Measurements from ENCODE around the gene TCF15.

Gene TCF15

DNA sequence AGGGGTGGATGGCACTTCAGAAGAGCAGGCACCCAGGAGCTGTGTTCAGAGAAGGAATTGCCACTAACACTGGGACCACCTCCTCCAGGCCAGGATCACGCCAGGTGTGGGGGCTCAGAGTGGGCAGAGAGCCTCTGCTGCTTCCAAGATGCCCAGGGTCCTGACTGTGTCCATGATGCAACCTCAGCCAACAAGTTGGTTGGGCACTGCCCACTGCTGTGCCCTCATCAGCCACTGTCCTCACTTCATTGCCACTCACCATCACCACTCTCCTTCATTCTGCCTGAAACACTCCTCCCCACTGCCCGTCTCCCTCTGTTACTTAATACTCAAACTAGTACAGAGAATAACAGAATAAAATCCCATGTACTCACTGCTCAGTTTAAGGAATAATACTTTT is 16.5 kb upstream of the TCF15 start:
- Histone ChIP-seq H3K9ac (ENCODE audit: low read depth in 1 of 2, low read length in 2 of 2) (no peak overlapping the region), H3K4me3 (ENCODE audit: low read depth in 1 of 2, low read length in 2 of 2) (no peak overlapping the region), H3K27ac (ENCODE audit: low read depth, low read length) (no peak overlapping the region), H3K36me3 (ENCODE audit: control insufficient read depth in 1 of 2, insufficient read depth in 2 of 2, low read length in 2 of 2) (no peaks in the 10 kb centered on the region), H3K27me3 (ENCODE audit: control insufficient read depth in 1 of 2, insufficient read depth in 2 of 2, low read length in 2 of 2) (peaks cover 0 to 7% of the 10 kb centered on the region in 2 donors), H3K4me1 (ENCODE audit: control insufficient read depth in 1 of 2, insufficient read depth in 2 of 2, low read length in 2 of 2) (no peaks in the 10 kb centered on the region), H3K9me3 (ENCODE audit: control insufficient read depth in 1 of 2, low read length in 2 of 2) (no peaks in the 10 kb centered on the region)

DNA sequence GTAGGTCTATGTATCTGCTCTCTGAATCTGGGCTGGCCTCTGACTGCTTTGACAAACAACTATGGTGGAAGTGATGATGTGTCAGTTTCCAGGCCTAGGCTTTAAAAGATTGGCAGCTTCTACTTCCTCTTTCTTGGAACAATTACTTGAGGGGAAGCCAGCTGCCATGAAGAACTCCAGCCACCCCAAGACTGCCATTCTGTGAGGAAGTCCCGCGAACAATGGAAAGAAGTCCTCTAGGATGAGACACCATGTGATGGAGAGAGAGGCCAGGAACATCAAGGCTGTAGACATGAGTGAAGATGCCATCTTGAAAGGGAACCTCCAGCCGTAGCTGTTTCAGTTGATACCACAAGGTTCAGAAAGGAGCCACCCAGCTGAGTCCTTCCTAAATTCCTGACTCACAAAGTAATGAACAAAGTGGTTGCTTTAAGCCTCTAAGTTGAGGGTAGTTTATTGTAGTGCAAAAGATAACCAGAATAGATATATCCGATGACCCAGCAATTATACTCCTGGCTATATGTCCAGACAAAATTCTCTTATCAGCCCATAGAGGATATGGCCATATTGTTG is 15.3 kb upstream of the TCF15 start:
- Histone ChIP-seq H3K27me3 (ENCODE audit: control insufficient read depth in 1 of 2, insufficient read depth in 2 of 2, low read length in 2 of 2) (peaks cover 5 to 7% of the 10 kb centered on the region in 2 donors), H3K4me1 (ENCODE audit: control insufficient read depth in 1 of 2, insufficient read depth in 2 of 2, low read length in 2 of 2) (no peaks in the 10 kb centered on the region), H3K9ac (ENCODE audit: low read depth in 1 of 2, low read length in 2 of 2) (no peak overlapping the region), H3K4me3 (ENCODE audit: low read depth in 1 of 2, low read length in 2 of 2) (no peak overlapping the region), H3K27ac (ENCODE audit: low read depth, low read length) (no peak overlapping the region), H3K36me3 (ENCODE audit: control insufficient read depth in 1 of 2, insufficient read depth in 2 of 2, low read length in 2 of 2) (no peaks in the 10 kb centered on the region), H3K9me3 (ENCODE audit: control insufficient read depth in 1 of 2, low read length in 2 of 2) (no peaks in the 10 kb centered on the region)

DNA sequence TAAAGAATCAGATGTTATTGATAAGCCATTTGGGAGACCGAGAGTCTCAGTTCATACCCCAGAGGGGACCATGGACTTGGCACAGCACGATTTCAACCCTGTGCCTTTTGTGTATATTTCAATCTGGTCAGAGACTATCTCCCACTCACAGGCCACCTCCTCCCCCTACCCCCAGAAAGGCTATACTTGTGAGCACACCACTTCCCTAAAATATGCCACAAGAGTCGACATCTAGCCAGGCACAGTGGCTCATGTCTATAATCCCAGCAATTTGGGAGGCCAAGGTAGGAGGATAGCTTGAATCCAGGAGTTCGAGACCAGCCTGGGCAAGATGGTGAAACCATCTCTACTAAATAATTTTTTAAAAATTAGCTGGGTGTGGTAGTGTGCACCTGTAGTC is 13.6 kb upstream of the TCF15 start:
- Histone ChIP-seq H3K4me1 (ENCODE audit: control insufficient read depth in 1 of 2, insufficient read depth in 2 of 2, low read length in 2 of 2) (no peaks in the 10 kb centered on the region), H3K36me3 (ENCODE audit: control insufficient read depth in 1 of 2, insufficient read depth in 2 of 2, low read length in 2 of 2) (no peaks in the 10 kb centered on the region), H3K9ac (ENCODE audit: low read depth in 1 of 2, low read length in 2 of 2) (no peak overlapping the region), H3K27me3 (ENCODE audit: control insufficient read depth in 1 of 2, insufficient read depth in 2 of 2, low read length in 2 of 2) (peaks cover 8 to 13% of the 10 kb centered on the region in 2 donors), H3K27ac (ENCODE audit: low read depth, low read length) (no peak overlapping the region), H3K9me3 (ENCODE audit: control insufficient read depth in 1 of 2, low read length in 2 of 2) (no peaks in the 10 kb centered on the region), H3K4me3 (ENCODE audit: low read depth in 1 of 2, low read length in 2 of 2) (no peak overlapping the region)

DNA sequence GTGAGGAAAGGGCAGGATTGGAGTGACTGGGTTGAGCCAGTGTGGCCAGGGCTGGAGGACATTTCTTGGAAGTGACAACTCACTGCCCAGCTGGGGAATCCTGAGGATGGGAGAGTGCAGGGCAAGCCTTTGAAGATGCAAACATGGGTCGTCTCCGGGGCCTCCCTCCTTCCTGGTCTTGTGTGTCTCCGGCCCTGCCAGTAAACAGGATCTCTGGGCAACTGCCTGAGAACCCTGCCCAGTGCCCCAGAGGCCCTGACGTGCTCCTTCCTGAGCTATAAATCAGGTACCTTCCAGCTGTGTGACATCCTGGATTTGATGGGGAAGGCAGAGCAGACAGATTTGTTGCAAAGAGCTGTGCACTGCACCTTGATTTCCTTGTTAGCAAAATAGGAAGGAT is 12.9 kb upstream of the TCF15 start:
- H3K4me3 ChIP-seq (ENCODE audit: low read depth in 1 of 2, low read length in 2 of 2): no peak overlapping the region
- H3K27ac ChIP-seq (ENCODE audit: low read depth, low read length): no peak overlapping the region
- H3K9me3 ChIP-seq (ENCODE audit: control insufficient read depth in 1 of 2, low read length in 2 of 2): peaks cover 3 to 4% of the 10 kb centered on the region in 2 donors
- H3K27me3 ChIP-seq (ENCODE audit: control insufficient read depth in 1 of 2, insufficient read depth in 2 of 2, low read length in 2 of 2): peaks cover 8 to 13% of the 10 kb centered on the region in 2 donors
- H3K36me3 ChIP-seq (ENCODE audit: control insufficient read depth in 1 of 2, insufficient read depth in 2 of 2, low read length in 2 of 2): no peaks in the 10 kb centered on the region
- no peaks in the 10 kb centered on the region for H3K4me1 ChIP-seq (ENCODE audit: control insufficient read depth in 1 of 2, insufficient read depth in 2 of 2, low read length in 2 of 2)
- no peak overlapping the region for H3K9ac ChIP-seq (ENCODE audit: low read depth in 1 of 2, low read length in 2 of 2)

DNA sequence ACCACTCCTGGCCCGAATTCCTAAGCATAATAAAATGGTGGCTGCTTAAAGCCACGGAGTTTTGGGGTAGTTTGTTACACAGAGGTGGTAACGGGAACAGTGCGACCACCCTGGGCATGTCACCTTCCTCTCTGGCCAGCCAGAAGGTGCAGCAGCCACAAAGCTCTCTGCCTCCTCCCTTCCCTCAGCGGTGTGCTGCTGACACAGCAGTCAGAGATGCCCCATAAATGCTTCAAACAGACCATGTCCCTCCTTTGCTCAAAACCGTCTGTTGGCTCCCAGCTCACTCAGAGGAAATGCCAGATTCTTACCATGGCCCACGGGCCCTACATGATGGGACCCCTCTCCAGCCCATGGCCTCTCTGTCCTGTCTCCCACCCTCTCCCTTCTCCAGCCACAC is 12.1 kb upstream of the TCF15 start:
- Histone ChIP-seq H3K4me1 (ENCODE audit: control insufficient read depth in 1 of 2, insufficient read depth in 2 of 2, low read length in 2 of 2) (no peaks in the 10 kb centered on the region), H3K27me3 (ENCODE audit: control insufficient read depth in 1 of 2, insufficient read depth in 2 of 2, low read length in 2 of 2) (peaks cover 8 to 13% of the 10 kb centered on the region in 2 donors)

DNA sequence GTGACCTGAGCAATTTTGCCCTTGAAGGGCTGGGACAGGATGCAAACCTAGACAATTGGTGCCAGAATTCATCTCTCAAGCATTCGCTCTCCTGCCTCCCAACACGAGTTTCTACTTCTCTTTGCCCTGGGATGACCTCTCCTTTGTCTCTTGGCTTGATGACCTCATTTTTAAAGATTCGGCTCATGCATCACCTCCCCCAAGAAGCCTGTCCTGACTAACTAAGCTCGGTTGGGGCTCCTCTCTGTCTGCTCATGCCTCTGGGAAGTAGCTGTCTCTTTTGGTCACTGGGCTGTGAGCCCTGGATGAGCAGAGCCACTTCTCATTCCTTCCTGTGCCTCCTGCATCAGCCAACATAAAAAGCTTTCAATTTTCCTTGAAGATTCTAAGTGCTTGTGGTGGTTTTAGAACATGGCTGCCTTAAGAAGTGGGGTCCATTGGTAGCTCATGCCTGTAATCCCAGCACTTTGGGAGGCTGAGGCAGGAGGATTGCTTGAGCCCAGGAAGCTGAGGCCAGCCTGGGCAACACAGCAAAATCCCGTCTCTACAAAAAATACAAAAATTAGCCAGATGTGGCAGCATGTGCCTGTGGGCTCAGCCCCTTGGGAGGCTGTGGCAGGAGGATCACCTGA is 11.1 kb upstream of the TCF15 start:
- H3K27me3 ChIP-seq (ENCODE audit: control insufficient read depth in 1 of 2, insufficient read depth in 2 of 2, low read length in 2 of 2): peaks cover 8 to 13% of the 10 kb centered on the region in 2 donors
- H3K9me3 ChIP-seq (ENCODE audit: control insufficient read depth in 1 of 2, low read length in 2 of 2): peaks cover 5 to 7% of the 10 kb centered on the region in 2 donors
- no peak overlapping the region for H3K9ac ChIP-seq (ENCODE audit: low read depth in 1 of 2, low read length in 2 of 2)
- no peaks in the 10 kb centered on the region for H3K36me3 ChIP-seq (ENCODE audit: control insufficient read depth in 1 of 2, insufficient read depth in 2 of 2, low read length in 2 of 2)
- no peaks in the 10 kb centered on the region for H3K4me1 ChIP-seq (ENCODE audit: control insufficient read depth in 1 of 2, insufficient read depth in 2 of 2, low read length in 2 of 2)
- H3K4me3 ChIP-seq (ENCODE audit: low read depth in 1 of 2, low read length in 2 of 2): no peak overlapping the region
- H3K27ac ChIP-seq (ENCODE audit: low read depth, low read length): no peak overlapping the region

More for the DNA sequence above, 12.1 kb upstream of the TCF15 start:
- no peak overlapping the region for H3K9ac ChIP-seq (ENCODE audit: low read depth in 1 of 2, low read length in 2 of 2)
- no peak overlapping the region for H3K4me3 ChIP-seq (ENCODE audit: low read depth in 1 of 2, low read length in 2 of 2)
- H3K36me3 ChIP-seq (ENCODE audit: control insufficient read depth in 1 of 2, insufficient read depth in 2 of 2, low read length in 2 of 2): no peaks in the 10 kb centered on the region
- peaks cover 5 to 7% of the 10 kb centered on the region in 2 donors for H3K9me3 ChIP-seq (ENCODE audit: control insufficient read depth in 1 of 2, low read length in 2 of 2)
- H3K27ac ChIP-seq (ENCODE audit: low read depth, low read length): no peak overlapping the region

DNA sequence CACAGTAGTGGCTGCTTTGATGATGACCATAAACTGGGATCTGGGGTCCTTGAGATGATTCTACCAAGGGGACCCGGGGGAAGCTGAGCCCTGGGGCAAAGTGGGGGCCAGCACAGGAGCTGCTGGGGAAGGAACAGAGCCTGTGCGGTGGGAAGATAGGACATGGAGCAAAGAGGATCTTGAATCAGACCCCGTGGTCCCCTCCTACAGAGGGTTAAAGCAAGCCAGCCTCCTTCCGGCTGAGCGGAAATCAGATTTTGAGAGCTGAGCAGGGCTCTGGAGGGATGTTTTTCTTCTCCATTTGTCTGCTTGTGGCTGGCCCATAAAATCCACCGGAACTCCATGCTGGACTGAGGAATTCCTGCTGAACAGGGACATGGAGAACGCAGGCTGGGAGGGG is 10.1 kb upstream of the TCF15 start:
- no peaks in the 10 kb centered on the region for H3K36me3 ChIP-seq (ENCODE audit: control insufficient read depth in 1 of 2, insufficient read depth in 2 of 2, low read length in 2 of 2)
- H3K9me3 ChIP-seq (ENCODE audit: control insufficient read depth in 1 of 2, low read length in 2 of 2): peaks cover 5 to 7% of the 10 kb centered on the region in 2 donors
- H3K4me1 ChIP-seq (ENCODE audit: control insufficient read depth in 1 of 2, insufficient read depth in 2 of 2, low read length in 2 of 2): no peaks in the 10 kb centered on the region
- H3K9ac ChIP-seq (ENCODE audit: low read depth in 1 of 2, low read length in 2 of 2): no peak overlapping the region
- no peak overlapping the region for H3K4me3 ChIP-seq (ENCODE audit: low read depth in 1 of 2, low read length in 2 of 2)
- H3K27me3 ChIP-seq (ENCODE audit: control insufficient read depth in 1 of 2, insufficient read depth in 2 of 2, low read length in 2 of 2): peaks cover 8 to 17% of the 10 kb centered on the region in 2 donors
- no peak overlapping the region for H3K27ac ChIP-seq (ENCODE audit: low read depth, low read length)

DNA sequence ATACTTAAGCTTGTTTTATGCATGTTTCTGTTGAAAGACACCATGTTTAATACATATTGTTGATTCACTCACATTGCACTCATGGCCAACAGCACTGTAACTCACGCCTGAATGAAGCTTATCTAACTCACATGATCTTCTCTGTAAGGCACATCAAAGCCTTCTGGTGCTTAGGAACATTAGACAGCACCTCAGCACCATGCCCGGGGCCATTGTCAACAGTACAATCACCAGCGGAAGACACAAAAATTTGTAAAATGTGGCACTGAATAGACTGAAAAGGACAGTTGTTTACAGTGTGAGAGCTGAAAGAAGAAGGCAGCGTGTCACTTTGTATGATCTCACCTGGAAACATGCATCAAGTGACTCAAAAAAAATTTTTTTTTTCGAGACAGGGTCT is 8.9 kb upstream of the TCF15 start:
- Histone ChIP-seq H3K27me3 (ENCODE audit: control insufficient read depth in 1 of 2, insufficient read depth in 2 of 2, low read length in 2 of 2) (peaks cover 8 to 21% of the 10 kb centered on the region in 2 donors), H3K27ac (ENCODE audit: low read depth, low read length) (no peak overlapping the region), H3K9me3 (ENCODE audit: control insufficient read depth in 1 of 2, low read length in 2 of 2) (peaks cover 5 to 7% of the 10 kb centered on the region in 2 donors), H3K4me3 (ENCODE audit: low read depth in 1 of 2, low read length in 2 of 2) (no peak overlapping the region), H3K4me1 (ENCODE audit: control insufficient read depth in 1 of 2, insufficient read depth in 2 of 2, low read length in 2 of 2) (no peaks in the 10 kb centered on the region), H3K9ac (ENCODE audit: low read depth in 1 of 2, low read length in 2 of 2) (no peak overlapping the region), H3K36me3 (ENCODE audit: control insufficient read depth in 1 of 2, insufficient read depth in 2 of 2, low read length in 2 of 2) (no peaks in the 10 kb centered on the region)

DNA sequence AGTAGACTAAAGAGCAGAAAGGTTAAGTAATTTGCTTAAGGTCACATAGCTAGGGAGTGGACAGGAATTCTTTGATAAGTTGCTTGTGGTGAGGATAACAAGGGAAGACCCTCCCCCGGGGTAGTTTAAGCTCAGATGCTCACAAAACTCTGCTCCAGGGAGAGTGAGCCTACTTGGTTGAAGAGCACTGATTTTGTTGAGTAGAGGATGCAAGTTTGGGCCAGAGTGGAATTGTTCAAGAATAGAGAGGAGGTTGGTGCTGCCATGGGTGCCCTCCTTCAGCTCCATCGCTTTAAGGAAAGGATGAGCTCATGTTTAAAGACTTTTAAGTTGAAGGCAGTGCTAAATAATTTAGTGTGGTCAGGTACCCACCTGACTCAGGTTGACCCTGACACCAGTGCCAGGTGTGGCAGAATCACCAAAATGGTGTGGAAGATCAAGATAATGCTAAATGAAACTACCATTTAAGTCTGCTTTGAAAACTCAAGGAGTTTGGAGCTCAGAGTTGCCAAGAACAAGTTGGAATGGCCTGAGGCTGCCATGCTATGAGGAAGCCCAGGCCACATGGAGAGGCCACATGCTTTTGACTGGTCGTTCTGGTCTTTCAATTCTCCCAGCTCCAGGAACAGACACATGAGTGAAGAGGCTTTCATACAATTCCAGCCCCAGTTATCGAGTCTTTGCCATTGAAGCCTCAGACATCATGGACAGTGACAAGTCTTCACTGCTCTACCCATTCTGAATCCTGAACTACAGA is 8.0 kb upstream of the TCF15 start:
- Histone ChIP-seq H3K4me1 (ENCODE audit: control insufficient read depth in 1 of 2, insufficient read depth in 2 of 2, low read length in 2 of 2) (no peaks in the 10 kb centered on the region), H3K27me3 (ENCODE audit: control insufficient read depth in 1 of 2, insufficient read depth in 2 of 2, low read length in 2 of 2) (peaks cover 8 to 21% of the 10 kb centered on the region in 2 donors), H3K9ac (ENCODE audit: low read depth in 1 of 2, low read length in 2 of 2) (no peak overlapping the region), H3K4me3 (ENCODE audit: low read depth in 1 of 2, low read length in 2 of 2) (no peak overlapping the region), H3K9me3 (ENCODE audit: control insufficient read depth in 1 of 2, low read length in 2 of 2) (peaks cover 5 to 7% of the 10 kb centered on the region in 2 donors), H3K27ac (ENCODE audit: low read depth, low read length) (no peak overlapping the region), H3K36me3 (ENCODE audit: control insufficient read depth in 1 of 2, insufficient read depth in 2 of 2, low read length in 2 of 2) (no peaks in the 10 kb centered on the region)

DNA sequence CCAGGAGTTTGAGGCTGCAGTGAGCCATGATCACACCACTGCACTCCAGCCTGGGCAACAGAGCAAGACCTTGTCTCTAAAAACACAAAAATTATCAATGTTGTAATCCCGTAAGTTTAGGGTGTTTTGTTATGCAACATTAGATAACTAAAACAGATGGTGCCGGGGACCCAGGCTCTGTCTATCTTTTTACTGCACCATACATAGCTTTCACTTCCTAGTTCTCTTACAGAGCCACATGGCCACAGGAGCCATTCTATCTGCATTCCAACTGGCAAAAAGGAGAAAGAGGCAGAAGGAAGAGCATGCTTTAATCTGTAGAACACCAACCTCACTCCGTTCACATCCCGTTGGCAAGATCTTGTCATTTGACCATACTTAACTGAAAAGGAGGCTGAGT is 5.4 kb upstream of the TCF15 start:
- Histone ChIP-seq H3K36me3 (ENCODE audit: control insufficient read depth in 1 of 2, insufficient read depth in 2 of 2, low read length in 2 of 2) (no peaks in the 10 kb centered on the region), H3K27ac (ENCODE audit: low read depth, low read length) (no peak overlapping the region), H3K27me3 (ENCODE audit: control insufficient read depth in 1 of 2, insufficient read depth in 2 of 2, low read length in 2 of 2) (peaks cover 27 to 34% of the 10 kb centered on the region in 2 donors), H3K9ac (ENCODE audit: low read depth in 1 of 2, low read length in 2 of 2) (no peak overlapping the region), H3K4me1 (ENCODE audit: control insufficient read depth in 1 of 2, insufficient read depth in 2 of 2, low read length in 2 of 2) (no peaks in the 10 kb centered on the region), H3K4me3 (ENCODE audit: low read depth in 1 of 2, low read length in 2 of 2) (no peak overlapping the region), H3K9me3 (ENCODE audit: control insufficient read depth in 1 of 2, low read length in 2 of 2) (peaks cover 5 to 7% of the 10 kb centered on the region in 2 donors)

Measured in duodenal mucosa (tissue), 2 donors.